ENCODE results near the gene ANKH.

ANKH gene

DNA sequence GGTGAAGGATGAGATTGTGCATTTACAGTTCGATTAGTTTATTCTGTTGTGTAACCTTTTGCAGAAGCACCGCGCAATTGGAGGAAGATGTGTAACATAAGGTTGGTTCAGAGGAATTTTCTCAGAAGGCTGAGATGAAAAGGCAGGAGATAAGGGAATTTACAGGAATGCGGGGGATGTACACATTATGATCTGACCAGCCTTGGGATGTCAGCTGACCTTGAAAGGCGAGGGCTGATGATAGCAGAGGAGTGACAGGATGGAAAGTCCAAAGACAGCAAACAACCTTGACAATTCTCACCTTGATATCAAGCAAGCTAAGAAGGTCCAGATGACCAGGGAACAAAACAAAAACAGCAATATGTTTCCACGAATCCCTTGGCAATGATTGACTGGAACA lies 118.3 kb downstream of the ANKH start:
- H3K4me3 ChIP-seq (replicated peaks; ENCODE audit: low read depth, low read length), result no peak overlapping the region
- DNase-seq (ENCODE audit: extremely low read depth, low read depth), result no peak
- TF ChIP-seq, protein P1, sequence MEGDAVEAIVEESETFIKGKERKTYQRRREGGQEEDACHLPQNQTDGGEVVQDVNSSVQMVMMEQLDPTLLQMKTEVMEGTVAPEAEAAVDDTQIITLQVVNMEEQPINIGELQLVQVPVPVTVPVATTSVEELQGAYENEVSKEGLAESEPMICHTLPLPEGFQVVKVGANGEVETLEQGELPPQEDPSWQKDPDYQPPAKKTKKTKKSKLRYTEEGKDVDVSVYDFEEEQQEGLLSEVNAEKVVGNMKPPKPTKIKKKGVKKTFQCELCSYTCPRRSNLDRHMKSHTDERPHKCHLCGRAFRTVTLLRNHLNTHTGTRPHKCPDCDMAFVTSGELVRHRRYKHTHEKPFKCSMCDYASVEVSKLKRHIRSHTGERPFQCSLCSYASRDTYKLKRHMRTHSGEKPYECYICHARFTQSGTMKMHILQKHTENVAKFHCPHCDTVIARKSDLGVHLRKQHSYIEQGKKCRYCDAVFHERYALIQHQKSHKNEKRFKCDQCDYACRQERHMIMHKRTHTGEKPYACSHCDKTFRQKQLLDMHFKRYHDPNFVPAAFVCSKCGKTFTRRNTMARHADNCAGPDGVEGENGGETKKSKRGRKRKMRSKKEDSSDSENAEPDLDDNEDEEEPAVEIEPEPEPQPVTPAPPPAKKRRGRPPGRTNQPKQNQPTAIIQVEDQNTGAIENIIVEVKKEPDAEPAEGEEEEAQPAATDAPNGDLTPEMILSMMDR (IDR thresholded peaks at IDR 0.05; ENCODE audit: low read depth, low read length, missing control alignments), result no peak

DNA sequence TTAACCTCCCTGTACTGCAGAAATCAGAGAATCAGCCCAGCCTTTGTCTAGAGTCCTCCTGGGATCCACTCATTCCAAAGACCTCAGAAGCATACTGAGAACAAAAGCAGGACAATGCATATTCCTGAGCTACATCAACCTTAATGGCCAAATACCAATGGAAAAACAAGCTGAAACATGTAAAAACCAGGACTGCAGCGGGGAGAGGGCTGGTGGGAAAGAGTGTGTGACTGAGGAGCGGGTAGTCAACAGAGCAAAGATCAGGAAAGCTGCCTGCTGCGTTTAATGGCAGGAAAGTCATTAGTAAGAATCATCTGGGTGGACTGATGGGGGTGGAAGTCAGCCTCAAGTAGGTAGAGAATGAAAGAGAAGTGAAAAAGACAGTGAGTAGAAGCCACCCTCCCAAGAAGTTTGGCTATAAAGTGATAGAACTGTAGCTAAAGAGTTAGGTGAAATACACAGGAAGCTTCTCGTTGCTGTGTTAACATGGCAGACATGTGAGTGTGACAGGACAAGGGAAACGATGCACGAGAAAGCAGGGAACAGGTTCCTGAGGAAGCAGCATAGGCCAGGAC lies 119.0 kb downstream of the ANKH start:
- TF ChIP-seq, protein P1 (IDR thresholded peaks at IDR 0.05; ENCODE audit: low read depth, low read length, missing control alignments), result no peak
- DNase-seq (ENCODE audit: extremely low read depth, low read depth), result no peak
- no peak overlapping the region for H3K4me3 ChIP-seq (replicated peaks; ENCODE audit: low read depth, low read length)

DNA sequence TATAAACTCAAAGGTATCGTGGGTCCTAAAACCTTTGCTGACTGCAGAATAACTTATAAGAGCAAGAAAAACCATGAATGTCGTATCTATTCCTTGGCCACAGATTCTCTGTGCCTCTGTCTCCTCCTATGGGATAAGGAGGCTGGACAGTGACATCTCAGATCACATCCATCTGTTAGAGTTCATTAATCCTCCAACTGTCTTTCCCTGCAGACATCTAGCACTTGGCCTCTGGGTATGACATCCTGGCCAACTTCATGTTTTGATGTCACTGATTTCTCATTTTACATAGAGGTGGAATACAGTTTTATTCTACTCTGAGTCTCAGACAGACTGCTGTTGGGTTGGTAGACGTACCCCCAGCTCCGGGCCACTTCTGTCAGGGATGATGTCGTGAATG lies 120.9 kb downstream of the ANKH start:
- no peak for DNase-seq (ENCODE audit: extremely low read depth, low read depth)
- H3K4me3 ChIP-seq (replicated peaks; ENCODE audit: low read depth, low read length), result no peak overlapping the region
- TF ChIP-seq, protein P1 (IDR thresholded peaks at IDR 0.05; ENCODE audit: low read depth, low read length, missing control alignments), result no peak

DNA sequence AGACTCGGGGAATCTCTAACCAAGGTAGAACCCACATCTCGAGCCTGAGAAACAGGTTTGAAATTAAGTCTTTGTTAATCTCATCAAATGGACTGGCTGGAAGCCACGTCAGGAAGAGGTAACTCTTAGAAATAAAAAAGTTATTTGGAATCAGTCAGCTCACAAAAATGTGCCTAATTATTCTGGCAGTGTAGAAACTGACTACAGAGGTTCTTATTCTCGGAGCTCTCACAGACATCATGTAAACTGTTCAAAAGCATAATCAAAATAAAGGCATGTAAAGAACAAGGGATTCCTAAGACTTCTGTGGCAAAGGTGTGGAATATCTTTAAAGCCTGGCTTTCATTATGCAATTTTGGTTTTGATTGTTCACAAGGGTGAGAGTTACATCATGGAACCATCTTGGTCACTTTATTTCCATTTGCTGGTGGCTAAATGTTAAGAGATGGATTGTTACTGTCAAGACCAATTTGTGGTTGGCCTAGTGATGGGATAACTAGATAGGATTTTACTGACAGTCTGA lies 121.9 kb downstream of the ANKH start:
- TF ChIP-seq, protein P1 (IDR thresholded peaks at IDR 0.05; ENCODE audit: low read depth, low read length, missing control alignments), result no peak
- no peak for DNase-seq (ENCODE audit: extremely low read depth, low read depth)
- no peak overlapping the region for H3K4me3 ChIP-seq (replicated peaks; ENCODE audit: low read depth, low read length)

DNA sequence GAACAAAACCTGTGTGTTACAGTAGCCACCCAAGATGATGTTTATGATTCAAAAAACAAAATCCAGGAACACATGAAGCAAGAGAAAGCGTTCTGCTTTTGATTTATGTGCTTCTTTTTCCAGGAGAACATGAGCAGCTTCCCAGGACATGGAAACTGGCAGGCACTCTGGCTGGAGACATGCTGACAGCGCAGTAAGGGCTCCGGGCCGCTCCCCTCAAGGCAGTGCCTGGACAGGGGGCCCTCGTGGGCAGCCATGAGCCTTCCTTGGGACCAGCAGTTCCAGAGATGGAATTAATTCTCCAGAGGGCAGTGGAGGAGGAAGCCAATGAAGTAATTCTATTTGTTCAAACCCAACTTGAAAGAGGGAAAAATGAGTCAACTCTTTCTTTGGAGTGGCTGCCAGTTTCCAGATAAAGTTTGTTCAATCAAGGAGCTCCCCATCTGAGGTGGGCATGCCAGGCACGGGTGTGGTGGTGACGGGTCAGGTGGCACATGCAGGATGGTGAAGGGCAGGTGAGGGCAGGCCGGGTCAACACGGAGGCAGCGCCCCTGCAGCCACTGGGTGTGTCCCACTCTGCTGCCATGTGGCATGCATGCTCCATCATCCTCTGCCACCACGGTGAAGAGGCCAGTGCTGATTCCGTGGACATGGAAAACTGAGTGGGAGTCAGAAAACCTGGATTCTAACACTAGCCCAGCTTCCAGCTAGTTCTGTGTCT lies 123.2 kb downstream of the ANKH start:
- H3K4me3 ChIP-seq (replicated peaks; ENCODE audit: low read depth, low read length), result no peak overlapping the region
- TF ChIP-seq, protein P1 (IDR thresholded peaks at IDR 0.05; ENCODE audit: low read depth, low read length, missing control alignments), result no peak

DNA sequence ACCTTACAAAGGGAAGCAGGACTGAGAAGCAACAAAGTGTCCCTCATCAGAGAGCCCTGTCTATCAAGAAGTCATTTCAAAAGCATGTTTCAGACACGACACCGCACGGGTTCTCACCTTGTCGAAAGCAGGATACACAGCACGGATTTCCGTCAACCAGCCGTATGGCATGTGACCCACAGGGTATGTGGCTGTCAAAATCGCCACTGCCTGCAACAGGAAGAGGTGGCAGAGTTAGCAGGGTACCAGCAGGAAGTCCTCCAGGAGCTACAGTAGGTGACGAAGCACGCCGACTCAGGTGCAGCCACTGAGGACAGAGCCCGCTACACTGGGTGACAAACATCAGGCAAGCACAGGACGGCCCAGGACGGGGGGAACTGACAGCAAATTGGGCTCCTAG lies 125.8 kb downstream of the ANKH start:
- no peak overlapping the region for H3K4me3 ChIP-seq (replicated peaks; ENCODE audit: low read depth, low read length)
- TF ChIP-seq, protein P1 (IDR thresholded peaks at IDR 0.05; ENCODE audit: low read depth, low read length, missing control alignments), result no peak
- no peak for DNase-seq (ENCODE audit: extremely low read depth, low read depth)

More for the DNA sequence above, 123.2 kb downstream of the ANKH start:
- DNase-seq (ENCODE audit: extremely low read depth, low read depth), result no peak

Data from HFF-Myc (cell line).